ENCODE data around the gene RHOF.

Gene RHOF

DNA sequence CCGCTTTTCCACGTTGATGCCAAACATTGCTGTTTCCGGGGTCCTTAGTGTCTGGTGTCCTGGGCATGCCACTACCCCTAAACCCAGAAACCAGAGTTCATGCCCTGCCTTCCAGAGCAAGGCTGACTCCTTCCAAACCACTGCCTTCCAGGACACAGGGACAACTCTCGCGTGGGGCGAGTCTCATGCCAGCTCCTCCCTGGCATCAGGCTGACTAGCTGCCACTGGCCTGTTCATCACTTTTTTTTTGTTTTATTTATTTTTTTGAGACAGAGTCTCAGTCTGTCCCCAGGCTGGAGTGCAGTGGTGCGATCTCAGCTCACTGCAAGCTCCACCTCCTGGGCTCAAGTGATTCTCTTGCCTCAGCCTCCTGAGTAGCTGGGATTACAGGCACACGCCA, 15.1 kb upstream of the RHOF start:
- TF ChIP-seq CTCF (IDR thresholded peaks at IDR 0.05): no peak

DNA sequence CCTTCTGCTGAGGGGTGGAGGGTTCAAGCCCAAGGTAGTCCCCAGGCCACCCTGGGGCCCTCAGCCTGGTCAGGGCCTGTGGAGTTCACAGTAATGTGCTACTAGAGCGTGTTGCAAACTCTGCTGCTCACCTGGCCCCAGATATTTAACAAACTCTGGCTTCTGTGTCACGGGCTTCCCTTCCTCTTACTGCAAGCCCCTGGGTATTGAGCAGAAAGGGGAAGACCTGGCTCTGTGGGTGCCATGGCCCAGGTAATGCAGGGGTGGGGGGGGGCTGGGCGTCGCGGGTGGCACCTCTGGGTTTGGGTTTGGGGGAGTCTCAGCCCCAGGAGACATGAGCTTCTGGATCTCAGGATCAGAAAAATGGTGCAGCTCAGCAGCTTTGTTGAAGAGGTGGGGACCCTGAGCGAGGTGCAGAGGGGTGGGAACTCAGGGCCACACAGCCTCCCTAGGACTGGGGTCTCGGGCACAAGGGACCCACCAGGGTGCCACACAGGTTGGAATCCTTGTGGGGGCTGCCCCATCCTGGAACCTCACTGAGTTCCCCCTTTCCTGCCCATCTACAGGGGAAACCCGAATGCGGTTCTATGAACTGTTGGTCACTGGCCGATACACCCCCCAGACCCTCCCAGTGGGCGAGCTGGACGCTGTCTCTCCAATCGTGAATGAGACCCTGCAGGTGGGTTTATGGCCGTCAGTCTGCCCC, 14.3 kb upstream of the RHOF start:
- Histone ChIP-seq H3K9me3 (no peaks in the 10 kb centered on the region), H3K4me1 (peaks cover 0 to 57% (median 52%) of the 10 kb centered on the region in 4 donors), H3K27me3 (no peaks in the 10 kb centered on the region), H3K27ac (peak overlapping the region; percentile 24 to 100), H3K36me3 (peaks cover 18 to 41% (median 37%) of the 10 kb centered on the region in 3 donors), H3K4me3 (no peak overlapping the region)
- intact Hi-C loops (cut with DNase I; ENCODE audit: low total_unique reads): no loop called here
- no peak for DNase-seq
- TF ChIP-seq CTCF (IDR thresholded peaks at IDR 0.05): no peak

More for the DNA sequence above, 15.1 kb upstream of the RHOF start:
- Histone ChIP-seq H3K9me3 (no peaks in the 10 kb centered on the region), H3K27me3 (no peaks in the 10 kb centered on the region), H3K4me3 (no peak overlapping the region), H3K36me3 (peaks cover 18 to 41% (median 40%) of the 10 kb centered on the region in 3 donors), H3K27ac (no peak overlapping the region), H3K4me1 (peaks cover 0 to 65% (median 59%) of the 10 kb centered on the region in 4 donors)
- no peak for DNase-seq
- intact Hi-C loops (cut with DNase I; ENCODE audit: low total_unique reads): no loop called here

DNA sequence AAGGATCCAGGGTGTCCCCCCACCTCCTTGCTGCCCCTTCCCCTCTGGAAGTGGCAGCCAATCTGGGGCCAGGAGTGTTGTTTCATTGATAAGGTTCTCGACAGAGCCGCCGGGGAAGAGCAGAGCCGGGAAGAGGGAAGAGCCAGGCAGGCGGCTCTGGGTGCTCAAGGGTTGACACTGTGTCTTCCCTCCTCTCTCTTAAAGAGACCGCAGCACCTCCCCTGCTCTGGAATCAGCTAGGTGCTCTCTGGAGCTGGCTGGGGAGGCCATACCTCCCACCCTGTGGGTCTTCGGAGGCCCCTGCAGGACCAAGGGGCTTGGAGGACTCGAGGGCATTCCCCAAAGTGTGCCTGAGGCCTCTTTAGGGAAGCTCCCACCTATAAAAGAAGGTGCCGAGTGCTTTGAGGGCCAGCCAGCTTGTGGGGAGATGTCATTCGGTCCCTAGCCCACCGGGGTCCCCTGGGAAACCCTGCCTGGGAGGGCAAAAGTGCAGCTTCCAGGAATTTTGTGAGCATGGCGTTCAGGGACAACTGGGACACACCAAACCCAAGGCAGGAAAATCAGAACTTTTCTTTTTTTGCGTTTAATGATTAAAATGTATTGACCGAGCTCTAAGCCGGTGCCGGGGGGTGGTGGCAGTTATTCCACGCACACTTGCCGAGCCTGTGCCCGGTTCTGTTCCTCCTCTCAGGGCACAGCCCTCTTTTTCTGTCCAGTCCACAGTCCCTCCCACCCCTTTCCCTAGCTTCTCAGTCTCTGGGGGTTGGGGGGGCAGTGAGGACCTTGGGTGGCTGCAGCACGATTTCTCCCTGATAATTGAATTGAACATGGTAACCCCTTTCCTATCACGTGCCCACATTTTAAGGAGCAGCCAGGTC, 13.3 kb upstream of the RHOF start:
- Histone ChIP-seq H3K36me3 (peaks cover 18 to 41% (median 37%) of the 10 kb centered on the region in 3 donors), H3K4me3 (peak overlapping the region; percentile 90 to 91), H3K4me1 (peaks cover 0 to 48% (median 44%) of the 10 kb centered on the region in 4 donors), H3K27ac (peak overlapping the region; percentile 100), H3K27me3 (no peaks in the 10 kb centered on the region), H3K9me3 (no peaks in the 10 kb centered on the region)
- intact Hi-C loops (cut with DNase I; ENCODE audit: low total_unique reads): no loop called here
- DNase-seq: no peak
- TF ChIP-seq CTCF (IDR thresholded peaks at IDR 0.05): no peak

GRCh38 chr12:121806009-121806545, 12.6 kb upstream of the RHOF start:
- Histone ChIP-seq H3K4me3 (peak overlapping the region; percentile 90 to 91), H3K27me3 (no peaks in the 10 kb centered on the region), H3K27ac (peak overlapping the region; percentile 100), H3K4me1 (peaks cover 0 to 41% (median 37%) of the 10 kb centered on the region in 4 donors), H3K36me3 (peaks cover 18 to 39% (median 37%) of the 10 kb centered on the region in 3 donors), H3K9me3 (no peaks in the 10 kb centered on the region)
- no peak for DNase-seq
- intact Hi-C loops (cut with DNase I; ENCODE audit: low total_unique reads): no loop called here
- TF ChIP-seq CTCF (IDR thresholded peaks at IDR 0.05): no peak

GRCh38 chr12:121805171-121806008, 11.9 kb upstream of the RHOF start:
- Histone ChIP-seq H3K4me1 (peaks cover 0 to 34% (median 30%) of the 10 kb centered on the region in 4 donors), H3K9me3 (no peaks in the 10 kb centered on the region), H3K27me3 (no peaks in the 10 kb centered on the region), H3K4me3 (peak overlapping the region; percentile 90 to 91), H3K36me3 (peaks cover 11 to 32% (median 30%) of the 10 kb centered on the region in 3 donors), H3K27ac (peak overlapping the region; percentile 100)
- no peak for TF ChIP-seq CTCF (IDR thresholded peaks at IDR 0.05)
- intact Hi-C loops (cut with DNase I; ENCODE audit: low total_unique reads): no loop called here
- peak in 1 of 2 donors; percentile 71 for DNase-seq

Measured in tibial artery (tissue), 4 donors.